GM23248 (cell line): ENCODE data around the gene HOXD12. TPM values are rescaled to one million over a fixed set of nuclear protein-coding genes. Genes with fewer than 3 reads are reported as not detected.

Source experiments
- DNase-seq: peaks from one replicate; pipeline ENCODE4 v3.0.0-alpha.2; 2015
- H2AFZ ChIP-seq: fragments of 200-600 bp; sonication (generic); 2 replicates; pipeline ENCODE4 v1.6.1; 2016; ENCODE audit warnings: antibody characterized with exemption
- H3F3A ChIP-seq: fragments of 200-600 bp; sonication (generic); 2 replicates; pipeline ENCODE4 v1.6.1; 2016; ENCODE audit warnings: mild to moderate bottlenecking, antibody characterized with exemption, mixed run types; ENCODE audit not compliant: insufficient read depth
- H3K27ac ChIP-seq: fragments of 200-600 bp; sonication (generic); 2 replicates; pipeline ENCODE4 v1.5.1; 2016; ENCODE audit warnings: mild to moderate bottlenecking
- H3K27me3 ChIP-seq: fragments of 200-600 bp; sonication (generic); replicated peaks from 2 replicates; pipeline ENCODE4 v1.6.1; 2016; ENCODE audit warnings: mild to moderate bottlenecking; ENCODE audit not compliant: insufficient read depth
- H3K36me3 ChIP-seq: fragments of 200-600 bp; sonication (generic); 2 replicates; pipeline ENCODE4 v1.6.1; 2016; ENCODE audit warnings: low read depth, mild to moderate bottlenecking
- H3K4me1 ChIP-seq: fragments of 200-600 bp; sonication (generic); 2 replicates; pipeline ENCODE4 v1.6.1; 2016; ENCODE audit warnings: mild to moderate bottlenecking; ENCODE audit not compliant: insufficient read depth
- H3K4me2 ChIP-seq: fragments of 200-600 bp; sonication (generic); one replicate; pipeline ENCODE4 v1.6.1; 2016; ENCODE audit warnings: mild to moderate bottlenecking; ENCODE audit not compliant: unreplicated experiment
- H3K4me3 ChIP-seq: fragments of 200-600 bp; sonication (generic); 2 replicates; pipeline ENCODE4 v1.5.1; 2016; ENCODE audit warnings: mild to moderate bottlenecking
- H3K79me2 ChIP-seq: fragments of 200-600 bp; sonication (generic); 2 replicates; pipeline ENCODE4 v1.6.1; 2016; ENCODE audit warnings: mild to moderate bottlenecking; ENCODE audit not compliant: insufficient read depth
- H3K9ac ChIP-seq: fragments of 200-600 bp; sonication (generic); 2 replicates; pipeline ENCODE4 v1.6.1; 2016; ENCODE audit warnings: mild to moderate bottlenecking
- H3K9me2 ChIP-seq: fragments of 200-600 bp; sonication (generic); 2 replicates; pipeline ENCODE4 v1.6.1; 2016; ENCODE audit warnings: mixed run types, mild to moderate bottlenecking, moderate library complexity; ENCODE audit not compliant: insufficient read depth
- H3K9me3 ChIP-seq: fragments of 200-600 bp; sonication (generic); one replicate; pipeline ENCODE4 v1.6.1; 2017; ENCODE audit warnings: low read depth
- H4K20me1 ChIP-seq: fragments of 200-600 bp; sonication (generic); 2 replicates; pipeline ENCODE4 v1.6.0; 2016; ENCODE audit not compliant: insufficient read depth
- EZH2 ChIP-seq: fragments of 200-600 bp; sonication (generic); IDR thresholded peaks from 2 replicates; pipeline ENCODE4 v1.6.1; 2018; ENCODE audit warnings: antibody characterized with exemption, mild to moderate bottlenecking; ENCODE audit not compliant: insufficient read depth, poor library complexity, severe bottlenecking
- EZH2phosphoT487 ChIP-seq: fragments of 200-600 bp; sonication (generic); IDR thresholded peaks from 2 replicates; pipeline ENCODE4 v1.6.1; 2018; ENCODE audit warnings: antibody characterized with exemption, moderate library complexity, mild to moderate bottlenecking, low read depth; ENCODE audit not compliant: insufficient read depth
- WGBS, 2 experiments: methylation state at CpG; one replicate each; pipeline ENCODE4 v1.1.6; 2015 to 2017; ENCODE audit warnings: low lambda C conversion rate in 2 of 2, low coverage in 1 of 2; ENCODE audit errors: missing lambda C conversion rate in 2 of 2; 5-methylcytosine and 5-hydroxymethylcytosine counted together
- in situ Hi-C: fragments of 300-500 bp; cut with MboI; formaldehyde crosslinking; loops from 2 replicates; pipeline ENCODE4 v1.15.0; 2020
- polyA plus RNA-seq: library from polyadenylated mRNA; unstranded; fragments of >200 nt; fragmentation: Nextera tagmentation; extraction: Ambion mirVana; gene quantifications from 2 replicates; pipeline ENCODE4 v1.2.1, GENCODE V29; 2016
- total RNA-seq: library from RNA; depleted of rRNA; stranded (reverse); fragments of >200 nt; shearing (Covaris generic); gene quantifications from 2 replicates; pipeline ENCODE4 v1.2.3, GENCODE V29; 2014

The HOXD12 gene
- total and polyA plus RNA-seq, 2 experiments from 2014 or later: 0.19 to 0.22 TPM

GRCh38 chr2:176104316-176105077 lies 4.9 kb downstream of the HOXD12 start:
- in situ Hi-C loops: loop anchor here (25.0 kb wide), 1 partner anchor 1633 kb away; no protein-coding TSS in a partner anchor
- peak overlapping the region; percentile 82 for H2AFZ ChIP-seq
- TF ChIP-seq EZH2phosphoT487 (no peak), EZH2 (no peak)

GRCh38 chr2:176105078-176105729 lies 5.6 kb downstream of the HOXD12 start:
- Histone ChIP-seq H3K4me1 (peaks cover 8% of the 10 kb centered on the region), H3K4me3 (peak overlapping the region; percentile 88), H2AFZ (peak overlapping the region; percentile 82), H3K9me2 (no peaks in the 10 kb centered on the region), H3K9me3 (no peaks in the 10 kb centered on the region), H4K20me1 (no peaks in the 10 kb centered on the region), H3K4me2 (peak overlapping the region; percentile 95), H3F3A (peaks cover 34% of the 10 kb centered on the region), H3K36me3 (peaks cover 7% of the 10 kb centered on the region), H3K27me3 (no peaks in the 10 kb centered on the region), H3K9ac (peak overlapping the region; percentile 93), H3K79me2 (peaks cover 80% of the 10 kb centered on the region), H3K27ac (peak overlapping the region; percentile 89)
- TF ChIP-seq EZH2 (no peak), EZH2phosphoT487 (no peak)
- 0 to 1% methylated on average over 21 to 25 of the region's 25 CpGs for WGBS, 2 experiments
- in situ Hi-C loops: loop anchor here (25.0 kb wide), 1 partner anchor 1632 kb away; no protein-coding TSS in a partner anchor
- peak; percentile 80 for DNase-seq

More at GRCh38 chr2:176104316-176105077, 4.9 kb downstream of the HOXD12 start:
- Histone ChIP-seq H3F3A (peaks cover 28% of the 10 kb centered on the region), H3K4me1 (peaks cover 8% of the 10 kb centered on the region), H3K27ac (peak overlapping the region; percentile 89), H3K79me2 (peaks cover 73% of the 10 kb centered on the region), H3K4me3 (peak overlapping the region; percentile 88), H3K9ac (peak overlapping the region; percentile 93), H3K36me3 (peaks cover under 1% of the 10 kb centered on the region; the same call in 1 of the 2 replicates), H3K27me3 (no peaks in the 10 kb centered on the region), H4K20me1 (no peaks in the 10 kb centered on the region), H3K9me3 (no peaks in the 10 kb centered on the region), H3K9me2 (no peaks in the 10 kb centered on the region), H3K4me2 (peak overlapping the region; percentile 95)
- peak; percentile 85 for DNase-seq
- WGBS, 2 experiments: 1% methylated on average over 47 to 56 of the region's 56 CpGs

GRCh38 chr2:176105730-176106580 lies 6.4 kb downstream of the HOXD12 start:
- Histone ChIP-seq H3K9me3 (no peaks in the 10 kb centered on the region), H3K9ac (peak overlapping the region; percentile 93), H3K36me3 (peaks cover 15% of the 10 kb centered on the region), H3K4me1 (peaks cover 8% of the 10 kb centered on the region), H3K27me3 (no peaks in the 10 kb centered on the region), H2AFZ (peak overlapping the region; percentile 82; the same call in 1 of the 2 replicates), H3K4me3 (peak overlapping the region; percentile 88), H3K9me2 (no peaks in the 10 kb centered on the region), H4K20me1 (no peaks in the 10 kb centered on the region), H3K79me2 (peaks cover 88% of the 10 kb centered on the region), H3F3A (peaks cover 34% of the 10 kb centered on the region), H3K27ac (peak overlapping the region; percentile 89), H3K4me2 (peak overlapping the region; percentile 95)
- 2 to 5% methylated on average over 24 to 25 of the region's 25 CpGs for WGBS, 2 experiments
- in situ Hi-C loops: loop anchor here (25.0 kb wide), 1 partner anchor 1631 kb away; no protein-coding TSS in a partner anchor
- peak; percentile 61 for DNase-seq
- TF ChIP-seq EZH2phosphoT487 (no peak), EZH2 (no peak)
